CD4-positive, alpha-beta T cell treated with Interleukin-21 for 1 hour (primary cell): ENCODE measurements around the gene PKHD1.

Experiments used
- DNase-seq: peaks from one replicate; pipeline ENCODE4 v3.0.0-alpha.2; 2020

Gene PKHD1

DNA sequence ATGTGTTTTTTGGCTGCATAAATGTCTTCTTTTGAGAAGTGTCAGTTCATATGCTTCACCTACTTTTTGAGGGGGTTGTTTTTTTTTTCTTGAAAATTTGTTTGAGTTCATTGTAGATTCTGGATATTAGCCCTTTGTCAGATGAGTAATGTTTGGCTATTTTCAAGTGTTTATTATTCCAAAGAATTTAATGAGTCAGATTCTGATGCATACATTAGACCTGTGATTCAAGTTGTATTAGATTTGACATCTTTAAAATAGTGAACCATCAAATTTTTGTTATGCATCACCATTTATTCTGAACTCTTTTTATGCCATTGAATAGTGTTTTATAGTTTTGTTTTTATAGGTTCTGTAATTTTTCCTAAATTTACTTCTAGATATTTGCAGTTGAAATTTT is 319.3 kb downstream of the PKHD1 start:
- DNase-seq = no peak

DNA sequence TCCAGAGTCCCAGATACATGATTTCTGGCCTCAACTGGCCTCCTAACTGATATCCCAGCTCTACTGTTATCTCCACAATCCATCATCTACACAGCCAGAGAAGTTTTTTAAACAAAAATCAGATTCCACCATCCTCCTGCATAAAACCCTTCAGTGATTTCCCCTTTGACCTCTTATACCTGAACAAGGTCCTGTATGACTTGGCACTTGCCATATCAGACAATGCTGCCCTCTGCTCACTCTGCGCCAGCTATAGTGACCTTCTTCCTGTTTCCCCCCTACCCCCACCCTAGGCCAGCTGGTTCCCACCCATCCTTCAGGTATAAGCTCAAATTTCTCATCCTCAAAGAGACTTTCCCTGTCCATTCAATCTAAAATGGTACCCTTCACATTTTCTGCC is 322.2 kb downstream of the PKHD1 start:
- no peak for DNase-seq

DNA sequence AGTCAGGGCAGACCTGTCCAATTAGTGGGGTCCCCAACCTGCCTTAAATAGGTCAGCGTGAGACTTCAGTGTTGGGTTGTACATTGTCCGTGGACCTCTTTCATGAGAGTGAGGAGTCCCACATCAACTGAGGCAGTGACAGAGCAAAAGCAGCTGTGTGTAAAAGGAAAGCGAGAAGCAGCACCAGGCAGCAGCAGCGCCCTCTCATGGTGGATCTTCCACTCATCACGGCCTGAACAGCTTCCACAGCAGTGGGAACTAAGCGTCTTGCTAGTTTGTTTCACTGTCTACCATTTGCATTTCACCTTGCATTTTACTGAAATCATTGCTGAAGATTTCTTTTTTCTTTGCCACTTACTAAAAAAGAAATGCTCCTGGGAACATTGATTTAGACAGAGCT is 333.8 kb downstream of the PKHD1 start:
- no peak for DNase-seq

GRCh38 chr6:51743999-51744398 is 343.4 kb downstream of the PKHD1 start:
- no peak for DNase-seq

DNA sequence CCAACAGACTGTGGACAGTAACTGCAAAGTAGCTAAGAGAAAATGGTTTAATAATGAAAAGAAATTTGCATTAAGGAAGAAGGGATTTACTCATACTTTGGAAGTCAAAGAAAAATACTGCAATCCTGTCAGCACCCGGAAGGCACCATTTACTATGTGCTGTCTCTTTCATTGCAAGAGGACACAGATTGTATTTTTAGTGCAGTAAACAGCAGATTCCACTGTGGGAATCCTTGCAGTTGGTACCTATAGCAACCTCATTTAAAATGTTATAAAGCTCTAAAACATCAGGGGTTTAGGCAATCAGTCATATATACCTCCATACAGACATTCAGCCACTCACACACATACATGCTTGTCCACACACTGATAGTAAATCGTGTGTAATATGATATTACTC is 346.8 kb downstream of the PKHD1 start:
- no peak for DNase-seq

DNA sequence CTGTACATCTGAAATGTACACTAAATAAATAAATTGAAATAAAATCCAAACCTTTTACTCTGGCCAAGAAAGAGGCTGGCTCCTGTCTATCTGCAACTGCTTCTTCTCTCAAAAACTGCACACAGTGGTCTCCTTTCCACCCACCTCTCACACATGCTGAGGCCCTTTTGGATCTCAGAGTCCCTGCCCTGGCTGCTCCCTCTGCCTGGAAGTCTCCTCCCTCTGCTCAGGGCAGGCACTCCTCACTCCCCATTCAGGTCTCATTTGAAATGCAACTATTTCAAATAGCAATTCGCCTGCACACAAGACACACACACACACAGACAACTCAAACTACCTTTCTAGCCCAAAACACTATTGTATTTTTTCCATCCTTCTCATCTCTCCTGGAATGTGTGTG is 348.8 kb downstream of the PKHD1 start:
- DNase-seq = no peak

DNA sequence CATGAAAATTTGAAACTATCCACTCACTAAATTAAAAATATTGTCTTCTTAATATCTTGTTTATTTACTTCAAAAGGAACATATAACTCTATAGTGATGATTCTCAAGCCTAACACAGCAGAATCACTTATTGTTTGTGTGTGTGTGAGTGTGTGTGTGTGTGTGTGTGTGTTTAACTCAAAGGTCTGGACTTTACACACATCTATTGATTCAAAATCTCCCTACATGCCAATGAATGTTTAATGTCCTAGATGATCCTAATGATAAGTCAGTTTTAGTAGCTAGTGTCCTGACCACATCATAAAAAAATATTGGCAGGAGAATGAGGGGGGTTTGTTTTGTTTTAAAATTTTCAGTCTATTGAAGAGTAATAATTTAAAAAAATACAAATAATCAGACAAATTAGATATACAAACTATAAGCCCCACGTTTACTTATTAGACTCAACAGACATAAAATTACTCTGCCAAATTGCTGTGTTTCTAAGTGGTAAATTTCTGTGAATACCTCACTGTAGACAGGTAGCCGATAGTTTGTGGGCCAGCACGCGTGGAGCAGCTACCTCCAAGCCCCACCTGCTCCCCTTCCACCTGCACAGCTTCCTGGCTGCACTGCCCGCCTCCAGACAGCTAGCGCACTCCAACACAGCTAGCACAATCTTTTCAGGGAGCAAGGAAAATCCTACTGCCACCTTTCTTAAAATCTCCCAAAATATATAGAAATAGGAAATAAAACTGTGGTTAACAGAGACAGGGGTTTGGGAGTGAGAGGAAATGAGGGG is 349.6 kb downstream of the PKHD1 start:
- no peak for DNase-seq

DNA sequence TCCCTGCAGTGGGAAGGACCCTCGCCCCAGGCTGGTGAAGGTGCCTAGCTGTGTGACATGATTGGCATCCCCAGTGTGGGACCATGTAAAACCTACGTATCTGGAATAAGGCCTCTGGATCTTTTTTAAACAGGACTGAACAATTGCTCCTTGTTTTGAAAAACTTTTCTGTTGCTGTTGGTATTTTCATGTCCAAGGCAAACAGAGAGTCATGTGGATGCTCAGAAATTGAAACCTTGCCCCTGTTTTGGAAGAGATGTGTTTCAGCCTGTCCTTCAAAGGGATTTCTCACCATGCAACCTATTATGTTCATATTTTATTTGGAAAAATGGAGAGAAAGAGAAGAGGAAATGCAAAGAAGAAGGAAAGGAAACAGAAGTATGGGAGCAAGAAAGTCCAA is 362.3 kb downstream of the PKHD1 start:
- no peak for DNase-seq

GRCh38 chr6:51720327-51720726 is 367.1 kb downstream of the PKHD1 start:
- no peak for DNase-seq

GRCh38 chr6:51719297-51719696 is 368.1 kb downstream of the PKHD1 start:
- DNase-seq = no peak

- no peak for DNase-seq
These were observed 368.9 kb downstream of the PKHD1 start for GRCh38 chr6:51718533-51718932.

- DNase-seq = no peak
These were observed 369.9 kb downstream of the PKHD1 start for GRCh38 chr6:51717477-51717876.

DNA sequence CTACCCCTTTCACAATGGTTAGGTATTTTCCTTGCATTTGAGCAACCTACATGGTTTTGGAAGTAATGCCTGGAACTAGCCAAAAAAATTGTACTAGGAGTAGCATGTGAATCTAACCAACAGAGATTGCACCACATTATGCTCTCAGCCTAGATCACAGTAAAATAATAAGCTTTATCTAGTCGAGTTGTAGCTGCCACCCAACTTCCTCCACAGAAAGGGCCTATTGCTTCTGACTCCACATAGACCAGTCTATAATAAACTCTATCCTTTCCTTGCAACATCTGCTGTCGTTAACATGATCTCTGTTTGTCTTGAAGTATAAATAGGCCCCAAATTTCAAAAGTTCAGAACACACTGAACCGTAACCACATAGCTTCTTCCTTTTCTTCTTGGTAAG is 375.5 kb downstream of the PKHD1 start:
- DNase-seq = no peak

DNA sequence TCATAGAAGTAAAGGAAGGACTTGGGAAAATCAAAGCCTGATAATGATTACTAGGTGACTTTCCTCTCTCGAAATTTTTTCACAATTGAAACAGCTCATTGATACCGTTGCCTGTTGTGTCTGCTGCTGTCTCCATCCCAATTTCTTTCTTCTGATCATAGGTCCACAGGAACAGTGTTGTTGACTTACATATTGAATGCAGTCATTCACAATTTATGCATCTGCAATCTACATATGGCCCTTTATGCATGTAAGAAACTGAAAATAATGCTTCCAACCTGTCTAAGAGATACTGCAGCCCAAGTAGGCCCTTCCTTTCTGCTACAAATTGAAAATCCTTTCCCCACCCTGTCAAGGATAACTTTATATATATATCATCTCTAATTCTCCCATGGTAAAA is 381.3 kb downstream of the PKHD1 start:
- no peak for DNase-seq

GRCh38 chr6:51704932-51705540 is 382.4 kb downstream of the PKHD1 start:
- DNase-seq = no peak

- no peak for DNase-seq
These were observed 384.6 kb downstream of the PKHD1 start for GRCh38 chr6:51702851-51703250.

DNA sequence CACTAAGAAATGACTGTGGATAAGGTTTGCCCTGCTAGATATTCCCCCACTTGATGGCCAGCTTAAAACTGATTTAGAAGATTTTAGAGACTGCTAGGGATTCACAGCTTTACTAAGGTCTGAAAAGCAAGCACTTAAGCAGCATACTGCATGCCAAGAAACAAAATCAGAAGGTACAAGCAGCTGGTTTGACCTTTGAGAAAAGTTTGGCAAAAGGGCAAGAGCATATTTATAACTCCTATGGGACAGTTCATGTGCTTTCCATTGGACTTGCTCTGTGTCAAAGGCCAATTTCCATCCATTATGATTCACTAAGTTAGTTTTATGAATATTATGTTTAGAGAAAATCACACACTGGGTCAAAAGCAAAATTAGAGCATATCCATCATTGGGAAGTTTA is 402.8 kb downstream of the PKHD1 start:
- no peak for DNase-seq

DNA sequence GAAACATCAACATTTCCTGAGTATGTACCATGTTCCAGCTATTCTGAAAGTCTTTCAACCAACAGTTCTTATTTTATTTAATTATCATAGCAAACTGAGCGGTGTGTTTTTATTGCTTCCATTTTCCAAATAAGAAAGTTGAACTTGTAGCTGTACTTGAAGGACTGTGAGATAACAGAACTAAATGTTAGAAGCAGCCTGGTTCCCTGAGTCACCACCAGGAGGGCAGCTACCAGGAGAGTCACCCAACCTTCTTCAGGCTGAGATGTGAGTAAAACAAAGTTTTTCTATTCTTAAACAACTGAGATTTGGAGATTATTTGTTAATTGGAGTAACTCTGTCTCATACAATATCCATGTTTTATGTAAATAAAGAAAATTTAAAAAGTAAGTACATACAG is 403.4 kb downstream of the PKHD1 start:
- DNase-seq = no peak

GRCh38 chr6:51678905-51679620 is 408.4 kb downstream of the PKHD1 start:
- no peak for DNase-seq

DNA sequence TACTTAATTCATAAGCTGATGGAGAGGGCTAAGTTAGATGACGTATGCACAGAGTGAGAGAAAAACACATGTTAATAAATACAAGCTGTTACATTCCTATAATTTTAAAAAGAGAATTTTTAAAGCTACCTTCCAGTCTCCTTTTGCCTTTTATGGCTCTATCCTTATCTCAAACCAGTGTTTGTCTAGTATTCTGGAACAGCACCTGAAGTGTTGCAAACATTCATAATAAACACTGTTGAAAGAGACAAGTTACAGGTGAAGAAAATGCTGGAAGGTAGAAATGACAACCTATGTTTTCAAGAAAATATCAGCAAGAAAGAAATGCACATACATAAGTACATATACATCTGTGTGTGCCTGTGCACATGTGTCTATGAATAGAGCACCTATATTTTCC is 409.1 kb downstream of the PKHD1 start:
- no peak for DNase-seq

- no peak for DNase-seq
These were observed 411.5 kb downstream of the PKHD1 start for GRCh38 chr6:51675922-51676275.

- no peak for DNase-seq
These were observed 412.1 kb downstream of the PKHD1 start for GRCh38 chr6:51675020-51675921.

- DNase-seq = no peak
These were observed 423.9 kb downstream of the PKHD1 start for GRCh38 chr6:51663525-51663924.
